Measurements from ENCODE around the gene TMOD1.

Gene TMOD1

DNA sequence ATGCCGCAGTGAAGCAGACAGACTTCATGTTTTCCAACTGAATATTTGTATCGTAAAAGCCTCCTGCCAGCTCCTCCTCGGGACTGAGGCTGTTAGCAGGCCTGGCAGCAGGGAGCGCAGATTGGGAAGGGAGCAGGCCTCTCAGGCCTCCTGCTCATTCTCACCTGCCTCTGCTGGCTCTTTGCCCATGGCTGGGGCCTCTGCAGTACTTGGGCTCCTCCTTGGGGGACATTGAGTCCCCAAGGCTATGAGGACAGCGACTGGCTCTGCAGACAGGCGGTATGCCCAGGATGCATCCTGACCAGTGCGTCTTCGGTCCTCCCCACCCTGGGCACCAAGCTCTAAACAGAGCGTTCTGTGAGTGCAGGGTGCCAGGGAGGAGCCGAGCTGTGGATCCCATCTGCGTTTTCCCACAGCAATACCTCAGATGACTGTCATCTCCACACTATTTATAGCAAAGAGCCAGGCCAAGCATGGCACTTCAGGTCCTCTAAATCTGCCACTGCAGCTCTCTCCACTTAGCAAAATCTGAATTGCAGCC lies 93.0 kb downstream of the TMOD1 start:
- no peak for TF ChIP-seq POLR2AphosphoS5 (IDR thresholded peaks at IDR 0.05; ENCODE audit: low read depth, low read length)
- no peak for TF ChIP-seq TAF1 (IDR thresholded peaks at IDR 0.05; ENCODE audit: borderline replicate concordance, insufficient read depth, low read length)
- TF ChIP-seq, protein P1, sequence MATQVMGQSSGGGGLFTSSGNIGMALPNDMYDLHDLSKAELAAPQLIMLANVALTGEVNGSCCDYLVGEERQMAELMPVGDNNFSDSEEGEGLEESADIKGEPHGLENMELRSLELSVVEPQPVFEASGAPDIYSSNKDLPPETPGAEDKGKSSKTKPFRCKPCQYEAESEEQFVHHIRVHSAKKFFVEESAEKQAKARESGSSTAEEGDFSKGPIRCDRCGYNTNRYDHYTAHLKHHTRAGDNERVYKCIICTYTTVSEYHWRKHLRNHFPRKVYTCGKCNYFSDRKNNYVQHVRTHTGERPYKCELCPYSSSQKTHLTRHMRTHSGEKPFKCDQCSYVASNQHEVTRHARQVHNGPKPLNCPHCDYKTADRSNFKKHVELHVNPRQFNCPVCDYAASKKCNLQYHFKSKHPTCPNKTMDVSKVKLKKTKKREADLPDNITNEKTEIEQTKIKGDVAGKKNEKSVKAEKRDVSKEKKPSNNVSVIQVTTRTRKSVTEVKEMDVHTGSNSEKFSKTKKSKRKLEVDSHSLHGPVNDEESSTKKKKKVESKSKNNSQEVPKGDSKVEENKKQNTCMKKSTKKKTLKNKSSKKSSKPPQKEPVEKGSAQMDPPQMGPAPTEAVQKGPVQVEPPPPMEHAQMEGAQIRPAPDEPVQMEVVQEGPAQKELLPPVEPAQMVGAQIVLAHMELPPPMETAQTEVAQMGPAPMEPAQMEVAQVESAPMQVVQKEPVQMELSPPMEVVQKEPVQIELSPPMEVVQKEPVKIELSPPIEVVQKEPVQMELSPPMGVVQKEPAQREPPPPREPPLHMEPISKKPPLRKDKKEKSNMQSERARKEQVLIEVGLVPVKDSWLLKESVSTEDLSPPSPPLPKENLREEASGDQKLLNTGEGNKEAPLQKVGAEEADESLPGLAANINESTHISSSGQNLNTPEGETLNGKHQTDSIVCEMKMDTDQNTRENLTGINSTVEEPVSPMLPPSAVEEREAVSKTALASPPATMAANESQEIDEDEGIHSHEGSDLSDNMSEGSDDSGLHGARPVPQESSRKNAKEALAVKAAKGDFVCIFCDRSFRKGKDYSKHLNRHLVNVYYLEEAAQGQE (IDR thresholded peaks at IDR 0.05; ENCODE audit: insufficient read depth in 1 of 2, low read depth in 2 of 2, low read length in 2 of 2): no peak
- no peak for TF ChIP-seq SIN3A (IDR thresholded peaks at IDR 0.05; ENCODE audit: borderline replicate concordance, insufficient read depth, low read length)
- no peak for TF ChIP-seq FOXP2 (optimal IDR thresholded peaks at IDR 0.05; ENCODE audit: borderline replicate concordance, extremely low read depth, extremely low read length, insufficient read depth)

DNA sequence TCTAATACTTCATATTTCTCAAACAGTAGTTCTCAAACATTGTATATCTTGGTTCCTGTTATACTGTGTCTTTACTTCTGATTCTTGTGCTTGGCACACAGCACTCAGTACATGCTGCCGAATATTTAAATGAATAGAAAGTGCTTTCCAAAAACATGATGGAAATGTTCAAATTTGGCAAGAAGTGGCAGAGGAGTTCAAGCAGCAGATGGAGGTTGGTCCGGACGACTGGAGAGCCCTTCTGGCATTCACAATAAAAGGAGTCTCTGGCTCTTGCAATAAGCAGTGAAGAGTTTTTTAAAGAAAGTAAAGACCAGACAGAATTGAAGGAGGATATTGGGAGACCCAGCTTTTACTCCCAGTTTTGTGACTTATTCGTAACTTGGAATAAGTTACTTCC lies 95.4 kb downstream of the TMOD1 start:
- TF ChIP-seq FOXP2 (optimal IDR thresholded peaks at IDR 0.05; ENCODE audit: borderline replicate concordance, extremely low read depth, extremely low read length, insufficient read depth) (no peak), POLR2AphosphoS5 (IDR thresholded peaks at IDR 0.05; ENCODE audit: low read depth, low read length) (no peak), TAF1 (IDR thresholded peaks at IDR 0.05; ENCODE audit: borderline replicate concordance, insufficient read depth, low read length) (no peak), SIN3A (IDR thresholded peaks at IDR 0.05; ENCODE audit: borderline replicate concordance, insufficient read depth, low read length) (no peak)
- TF ChIP-seq, protein P1 (IDR thresholded peaks at IDR 0.05; ENCODE audit: insufficient read depth in 1 of 2, low read depth in 2 of 2, low read length in 2 of 2): no peak

DNA sequence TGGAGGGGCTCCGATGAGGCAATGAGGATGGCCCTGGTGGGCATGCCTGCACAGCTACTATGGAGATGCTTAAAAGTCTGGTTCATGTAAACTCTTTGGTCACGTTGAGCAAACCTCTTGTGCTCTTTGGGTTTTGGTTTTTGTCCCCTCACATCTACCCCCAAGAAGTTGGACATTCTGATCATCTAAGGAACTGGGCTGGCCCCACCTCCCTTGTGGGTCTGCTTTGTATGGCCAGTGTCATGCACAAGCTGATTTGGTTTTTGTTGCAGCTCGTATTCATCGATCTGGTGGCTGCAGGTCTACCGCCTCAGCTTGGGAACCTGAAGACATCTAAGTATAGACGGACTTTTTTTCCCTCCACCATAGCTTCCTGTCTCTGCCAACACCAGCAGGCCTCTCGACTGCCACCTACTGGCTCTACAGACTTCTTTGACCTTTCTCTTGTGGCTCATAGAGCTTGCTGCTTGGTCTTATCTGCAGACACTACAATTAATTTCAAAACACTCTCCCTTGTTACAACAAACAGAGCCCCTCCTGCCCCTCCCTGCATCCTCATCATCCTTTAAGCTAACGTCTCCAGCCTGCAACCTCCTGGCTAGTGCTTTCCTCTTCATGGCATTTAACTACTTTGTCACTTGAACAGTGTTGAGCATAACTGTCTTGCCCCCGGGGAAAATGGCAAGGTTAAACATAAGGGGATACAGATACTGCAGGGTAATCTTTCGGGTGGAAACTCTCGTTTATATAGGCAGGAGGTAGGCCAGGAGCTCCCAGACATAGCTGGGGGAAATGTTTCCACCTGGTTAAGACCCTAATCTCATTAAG lies 97.2 kb downstream of the TMOD1 start:
- no peak for TF ChIP-seq TAF1 (IDR thresholded peaks at IDR 0.05; ENCODE audit: borderline replicate concordance, insufficient read depth, low read length)

DNA sequence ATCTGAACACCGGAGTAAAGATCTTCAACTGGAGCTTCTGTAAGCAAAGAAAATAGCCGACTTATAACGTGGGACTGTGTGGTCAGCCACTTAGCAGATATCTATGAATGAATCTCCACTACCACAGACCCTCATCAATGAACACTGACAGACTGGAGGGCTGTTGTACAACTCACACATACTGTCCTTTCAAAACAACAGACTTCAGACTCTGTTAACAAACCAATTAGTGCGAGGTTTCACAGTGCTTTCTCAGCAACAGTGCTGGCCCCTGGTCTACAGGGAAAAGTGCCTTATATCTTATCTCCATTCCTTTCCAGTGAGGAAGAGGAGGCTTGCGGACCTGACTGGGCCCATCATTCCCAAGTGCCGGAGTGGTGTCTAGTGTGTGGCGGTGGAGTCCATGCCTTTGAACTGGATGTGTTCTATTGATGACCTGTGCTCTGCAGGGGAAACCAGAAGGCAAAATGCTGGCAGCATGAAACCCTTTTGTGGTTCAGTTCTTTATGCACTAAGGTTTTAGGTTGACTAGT lies 97.9 kb downstream of the TMOD1 start:
- no peak for TF ChIP-seq POLR2AphosphoS5 (IDR thresholded peaks at IDR 0.05; ENCODE audit: low read depth, low read length)
- TF ChIP-seq SIN3A (IDR thresholded peaks at IDR 0.05; ENCODE audit: borderline replicate concordance, insufficient read depth, low read length): no peak

DNA sequence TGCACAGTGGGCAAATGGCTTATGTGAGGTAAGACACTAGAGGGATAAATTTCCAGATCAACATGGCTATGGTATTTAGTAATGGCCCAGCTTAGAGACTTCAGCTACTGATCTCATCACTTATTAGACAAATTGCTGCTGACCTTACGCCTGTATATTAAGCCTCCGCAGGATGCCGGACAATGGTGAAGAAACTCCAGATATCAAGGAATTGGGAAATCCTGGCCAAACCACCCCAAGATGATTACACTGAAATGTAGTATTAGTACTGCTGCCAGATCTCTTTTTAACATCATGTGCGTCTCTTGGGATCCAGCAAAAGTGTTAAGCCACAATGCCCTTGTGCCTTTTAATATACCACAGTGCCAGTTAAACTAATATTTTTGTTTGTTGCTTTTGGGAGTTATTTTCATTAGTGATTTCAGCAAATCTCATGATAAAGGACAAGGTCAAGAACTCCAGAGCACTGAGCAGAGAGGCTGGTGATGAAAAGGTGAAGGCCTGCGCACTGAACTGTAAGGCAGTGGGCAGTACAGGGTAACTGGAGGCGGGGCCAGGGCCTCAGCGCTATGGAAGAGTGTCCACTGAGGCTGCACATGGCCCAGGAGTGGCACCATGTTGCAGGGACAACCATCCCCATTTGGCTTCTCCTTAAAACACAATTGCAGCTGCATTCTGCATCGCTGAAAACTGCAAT lies 99.2 kb downstream of the TMOD1 start:
- TF ChIP-seq FOXP2 (optimal IDR thresholded peaks at IDR 0.05; ENCODE audit: borderline replicate concordance, extremely low read depth, extremely low read length, insufficient read depth) (no peak), SIN3A (IDR thresholded peaks at IDR 0.05; ENCODE audit: borderline replicate concordance, insufficient read depth, low read length) (no peak), POLR2AphosphoS5 (IDR thresholded peaks at IDR 0.05; ENCODE audit: low read depth, low read length) (no peak), TAF1 (IDR thresholded peaks at IDR 0.05; ENCODE audit: borderline replicate concordance, insufficient read depth, low read length) (no peak)
- TF ChIP-seq, protein P1 (IDR thresholded peaks at IDR 0.05; ENCODE audit: insufficient read depth in 1 of 2, low read depth in 2 of 2, low read length in 2 of 2): no peak

All from PFSK-1 (cell line).